Subcutaneous abdominal adipose tissue (tissue), 5 donors: Measurements from ENCODE around the gene ZNF280C.
A peak's percentile ranks its signal among the peaks of the same experiment; 100 is the strongest.

Experiments
- H3K27ac ChIP-seq: one replicate; pipeline ENCODE4 v1.7.0; 2013; ENCODE audit warnings: low read depth, mild to moderate bottlenecking, inconsistent platforms, low read length, moderate library complexity
- H3K27me3 ChIP-seq, 5 donors: one replicate each; pipeline ENCODE4 v1.7.0; 2013; ENCODE audit warnings: low read length in 5 of 5, inconsistent platforms in 1 of 5; ENCODE audit not compliant: control insufficient read depth in 5 of 5, insufficient read depth in 4 of 5
- H3K36me3 ChIP-seq, 5 donors: one replicate each; pipeline ENCODE4 v1.7.0; 2013; ENCODE audit warnings: low read length in 5 of 5; ENCODE audit not compliant: control insufficient read depth in 5 of 5, insufficient read depth in 5 of 5
- H3K4me1 ChIP-seq, 5 donors: one replicate each; pipeline ENCODE4 v1.7.0; 2013; ENCODE audit warnings: low read length in 5 of 5, mild to moderate bottlenecking in 3 of 5, moderate library complexity in 1 of 5; ENCODE audit not compliant: control insufficient read depth in 5 of 5, insufficient read depth in 5 of 5
- H3K4me3 ChIP-seq, 5 donors: one replicate each; pipeline ENCODE4 v1.7.0; 2013; ENCODE audit warnings: low read length in 5 of 5, low read depth in 1 of 5
- H3K9ac ChIP-seq, 5 donors: one replicate each; pipeline ENCODE4 v1.7.0; 2013; ENCODE audit warnings: low read length in 5 of 5, mild to moderate bottlenecking in 4 of 5, moderate library complexity in 3 of 5
- H3K9me3 ChIP-seq, 5 donors: one replicate each; pipeline ENCODE4 v1.7.0; 2013; ENCODE audit warnings: low read length in 5 of 5; ENCODE audit not compliant: control insufficient read depth in 5 of 5
- donor health status: healthy.
- donor health status: healthy.
- donor health status: healthy.
- donor health status: healthy.
- donor health status: healthy.

The ZNF280C gene

DNA sequence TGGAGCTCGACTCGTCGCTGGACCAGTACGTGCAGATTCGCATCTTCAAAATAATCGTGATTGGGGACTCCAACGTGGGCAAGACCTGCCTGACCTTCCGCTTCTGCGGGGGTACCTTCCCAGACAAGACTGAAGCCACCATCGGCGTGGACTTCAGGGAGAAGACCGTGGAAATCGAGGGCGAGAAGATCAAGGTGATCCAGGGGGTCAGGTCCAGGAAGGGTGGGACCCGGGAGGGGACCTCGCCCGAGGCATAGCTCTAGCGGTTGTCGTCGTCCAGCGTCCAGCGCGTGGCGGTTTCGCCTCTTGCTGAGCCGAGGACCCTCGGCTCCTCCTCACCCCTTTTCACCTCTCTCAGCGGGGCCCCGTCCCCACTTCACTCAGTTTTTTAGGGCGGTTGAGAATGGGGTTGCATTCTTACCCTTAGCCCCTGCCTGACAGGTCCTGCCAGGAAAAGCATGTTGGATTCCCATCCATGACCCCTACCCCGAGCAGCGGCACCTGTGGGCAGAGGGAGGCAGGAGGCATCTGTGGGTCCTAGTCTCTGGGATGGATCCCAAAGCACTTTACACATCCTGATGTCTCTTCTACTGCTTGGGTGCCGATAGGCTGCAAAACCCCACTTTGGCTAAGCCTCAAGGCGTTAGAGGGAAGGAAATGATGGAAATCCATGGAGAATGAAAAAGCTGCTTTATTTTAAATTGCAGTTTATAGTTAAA is 96.4 kb downstream of the ZNF280C start:
- no peaks in the 10 kb centered on the region for H3K9me3 ChIP-seq
- H3K9ac ChIP-seq = no peak overlapping the region
- H3K4me3 ChIP-seq = peak overlapping the region in 4 of 5 donors; percentile 48 to 70 (median 59)
- H3K27ac ChIP-seq = no peak overlapping the region
- peaks cover 2 to 28% (median 22%) of the 10 kb centered on the region in 5 donors for H3K4me1 ChIP-seq
- no peaks in the 10 kb centered on the region for H3K36me3 ChIP-seq
- peaks cover 6 to 19% (median 14%) of the 10 kb centered on the region in 5 donors for H3K27me3 ChIP-seq

DNA sequence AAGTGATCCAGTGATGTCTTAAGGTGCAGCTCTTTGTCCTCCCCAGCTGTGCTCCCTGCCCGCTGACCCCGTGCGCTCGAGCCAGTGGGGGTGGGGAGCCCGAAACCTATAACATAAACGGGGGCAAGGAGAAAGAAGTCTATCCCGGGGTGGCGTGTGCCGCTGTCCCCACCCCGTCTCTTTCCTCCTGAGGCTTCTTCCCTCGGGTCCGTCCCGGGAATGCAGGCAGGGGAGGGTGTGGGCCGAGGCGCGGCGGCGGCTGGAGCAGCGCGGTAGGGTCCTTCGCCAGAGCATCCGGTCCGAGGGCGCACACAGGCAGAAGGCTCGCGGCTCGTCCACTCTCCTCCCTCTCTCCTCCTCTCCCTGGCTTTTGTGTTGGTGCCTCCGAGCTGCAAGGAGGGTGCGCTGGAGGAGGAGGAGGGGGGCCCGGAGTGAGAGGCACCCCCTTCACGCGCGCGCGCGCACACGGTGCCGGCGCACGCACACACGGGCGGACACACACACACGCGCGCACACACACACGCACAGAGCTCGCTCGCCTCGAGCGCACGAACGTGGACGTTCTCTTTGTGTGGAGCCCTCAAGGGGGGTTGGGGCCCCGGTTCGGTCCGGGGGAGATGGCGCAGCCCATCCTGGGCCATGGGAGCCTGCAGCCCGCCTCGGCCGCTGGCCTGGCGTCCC is 97.1 kb downstream of the ZNF280C start, which contains the start of gene RAB33A:
Gene RAB33A (plus strand): TSS at position 517 of the 681 bp plus-strand sequence. CDS start 101 bp downstream, at position 618.
- H3K4me3 ChIP-seq = peak within 1 kb of the TSS in 4 of 5 donors; percentile 48 to 70 (median 59)
- H3K9ac ChIP-seq = no peak within 1 kb of the TSS
- H3K27ac ChIP-seq = no peak within 1 kb of the TSS
- H3K9me3 ChIP-seq = no peaks in the 10 kb centered on the region
- peaks cover 6 to 19% (median 14%) of the 10 kb centered on the region in 5 donors for H3K27me3 ChIP-seq
- no peaks in the 10 kb centered on the region for H3K36me3 ChIP-seq
- H3K4me1 ChIP-seq = peaks cover 2 to 31% (median 26%) of the 10 kb centered on the region in 5 donors

DNA sequence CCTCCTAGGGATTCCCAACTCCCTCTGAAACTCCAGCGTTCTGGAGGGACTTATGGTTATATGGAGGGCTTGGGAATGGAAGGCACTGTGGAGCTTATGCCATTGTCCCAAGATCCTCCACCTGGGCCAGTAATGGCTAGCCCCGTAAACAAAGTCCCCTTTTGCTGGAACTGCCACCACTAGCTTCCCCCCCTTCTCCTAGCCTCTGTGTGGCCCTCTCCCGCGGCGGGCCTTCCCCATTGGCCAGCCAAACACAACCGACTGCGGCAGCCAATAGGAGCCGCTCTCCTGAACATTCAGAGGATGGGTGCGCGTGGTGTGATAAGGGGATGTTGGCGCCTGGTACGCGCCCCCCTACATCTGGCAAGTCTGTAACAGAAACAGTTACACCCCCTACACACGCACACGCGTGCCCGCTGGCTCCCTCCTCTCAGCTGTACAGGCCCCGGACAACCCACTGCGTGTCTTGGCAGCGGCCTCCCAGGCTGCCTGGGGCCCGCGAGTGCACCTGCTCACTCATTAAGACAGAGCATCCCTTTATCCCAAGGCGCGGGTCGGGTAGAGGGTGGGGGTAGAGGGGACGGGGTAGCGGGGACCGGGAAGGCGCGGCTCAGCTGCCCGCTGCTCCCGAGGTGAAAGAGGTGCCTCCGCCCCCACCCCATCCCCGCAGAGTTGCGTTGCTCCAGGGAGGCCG is 97.8 kb downstream of the ZNF280C start:
- no peak overlapping the region for H3K9ac ChIP-seq

DNA sequence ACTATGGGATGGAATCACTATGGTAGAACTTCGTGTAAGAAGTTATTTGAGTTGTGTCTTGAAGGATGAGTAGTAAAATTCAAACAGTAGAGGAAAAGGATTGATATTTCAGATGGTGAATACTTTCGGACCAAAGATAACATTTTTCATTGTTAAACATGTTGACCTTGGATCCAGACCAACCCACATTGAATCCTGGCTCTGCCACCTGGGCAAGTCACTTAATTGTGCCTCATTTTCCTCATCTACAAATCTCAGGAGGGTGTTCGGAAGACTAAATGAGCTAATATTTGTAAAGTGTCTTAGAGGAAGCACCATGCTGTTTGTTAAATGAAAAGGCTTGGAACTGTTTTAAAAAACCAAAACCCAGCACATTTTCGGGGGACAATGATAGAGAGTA is 101.7 kb downstream of the ZNF280C start:
- H3K36me3 ChIP-seq = no peaks in the 10 kb centered on the region
- peaks cover 0 to 6% (median 0%) of the 10 kb centered on the region in 5 donors for H3K9me3 ChIP-seq
- H3K4me1 ChIP-seq = peaks cover 3 to 32% (median 29%) of the 10 kb centered on the region in 5 donors
- no peak overlapping the region for H3K9ac ChIP-seq
- H3K27me3 ChIP-seq = peaks cover 3 to 10% (median 8%) of the 10 kb centered on the region in 5 donors
- H3K27ac ChIP-seq = peak overlapping the region; percentile 84
- peak overlapping the region in 2 of 5 donors; percentile 67 to 78 for H3K4me3 ChIP-seq

More for the DNA sequence above, 97.8 kb downstream of the ZNF280C start:
- Histone ChIP-seq H3K4me3 (peak overlapping the region in 4 of 5 donors; percentile 48 to 70 (median 59)), H3K27ac (no peak overlapping the region), H3K4me1 (peaks cover 2 to 33% (median 29%) of the 10 kb centered on the region in 5 donors), H3K36me3 (no peaks in the 10 kb centered on the region), H3K27me3 (peaks cover 6 to 15% (median 14%) of the 10 kb centered on the region in 5 donors), H3K9me3 (no peaks in the 10 kb centered on the region)

DNA sequence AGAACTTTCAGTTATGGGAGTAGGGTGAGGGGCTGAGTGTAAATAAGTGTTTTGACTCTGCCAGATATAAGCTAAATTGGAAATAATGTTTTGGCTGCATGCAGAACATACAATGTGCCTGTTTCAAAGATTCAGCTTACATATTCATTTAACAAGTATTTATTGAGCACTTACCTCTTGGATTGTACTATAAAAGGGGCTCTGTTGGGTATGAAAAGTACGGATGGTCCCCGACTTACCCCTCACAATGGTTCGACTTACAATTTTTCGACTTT is 102.3 kb downstream of the ZNF280C start:
- H3K27ac ChIP-seq = peak overlapping the region; percentile 84
- H3K9me3 ChIP-seq = peaks cover 0 to 6% (median 0%) of the 10 kb centered on the region in 5 donors
- H3K9ac ChIP-seq = peak overlapping the region in 4 of 5 donors; percentile 55 to 64 (median 60)
- peaks cover 3 to 29% (median 23%) of the 10 kb centered on the region in 5 donors for H3K4me1 ChIP-seq
- H3K27me3 ChIP-seq = peaks cover 0 to 8% (median 3%) of the 10 kb centered on the region in 5 donors
- no peaks in the 10 kb centered on the region for H3K36me3 ChIP-seq
- peak overlapping the region; percentile 48 to 78 (median 67) for H3K4me3 ChIP-seq

DNA sequence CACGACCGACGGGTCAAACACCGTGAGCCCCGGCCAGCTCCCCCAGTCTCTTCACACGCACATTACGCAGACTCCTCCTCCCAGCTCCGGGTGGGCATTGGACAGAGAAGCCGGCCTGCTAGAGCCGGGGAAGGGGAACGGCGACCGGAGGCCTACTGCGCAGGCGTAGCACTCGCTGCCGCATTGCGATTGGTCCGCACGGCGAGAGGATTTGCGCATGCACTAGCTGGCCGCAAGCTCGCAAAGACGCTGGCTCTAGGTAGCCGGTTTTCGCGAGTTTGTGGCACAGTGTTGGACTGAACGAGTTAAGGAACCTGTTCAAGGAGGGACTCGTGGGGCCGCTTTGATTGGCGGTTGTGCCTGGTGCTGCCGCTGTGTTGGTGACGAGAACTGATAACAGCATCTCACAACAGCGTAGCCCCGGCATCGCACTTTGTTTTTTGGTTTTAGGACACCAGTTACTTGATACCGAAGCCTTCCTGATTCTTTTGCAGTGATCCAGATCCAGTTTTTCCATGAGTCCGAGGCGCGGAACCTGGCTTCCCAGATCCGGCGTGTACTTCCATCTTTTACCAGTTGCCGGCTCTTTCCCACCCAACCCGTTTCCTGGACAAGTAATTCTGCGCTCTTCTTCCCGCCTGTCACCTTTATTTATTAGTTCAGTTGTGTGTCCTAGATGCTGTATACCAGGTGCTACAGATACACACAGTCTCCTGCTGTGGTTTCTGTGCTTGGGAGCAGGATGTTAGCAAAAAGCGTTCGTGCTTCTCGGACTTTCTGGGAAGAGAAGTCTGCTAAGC is 102.8 kb downstream of the ZNF280C start, which contains the start of gene AIFM1:
Gene AIFM1 (minus strand): TSS at position 139 of the 800 bp plus-strand sequence. CDS start 185 bp downstream, outside the sequence.
- peaks cover 0 to 6% (median 0%) of the 10 kb centered on the region in 5 donors for H3K9me3 ChIP-seq
- peak within 1 kb of the TSS; percentile 68 to 84 (median 76) for H3K9ac ChIP-seq
- H3K27me3 ChIP-seq = peaks cover 0 to 8% (median 3%) of the 10 kb centered on the region in 5 donors

DNA sequence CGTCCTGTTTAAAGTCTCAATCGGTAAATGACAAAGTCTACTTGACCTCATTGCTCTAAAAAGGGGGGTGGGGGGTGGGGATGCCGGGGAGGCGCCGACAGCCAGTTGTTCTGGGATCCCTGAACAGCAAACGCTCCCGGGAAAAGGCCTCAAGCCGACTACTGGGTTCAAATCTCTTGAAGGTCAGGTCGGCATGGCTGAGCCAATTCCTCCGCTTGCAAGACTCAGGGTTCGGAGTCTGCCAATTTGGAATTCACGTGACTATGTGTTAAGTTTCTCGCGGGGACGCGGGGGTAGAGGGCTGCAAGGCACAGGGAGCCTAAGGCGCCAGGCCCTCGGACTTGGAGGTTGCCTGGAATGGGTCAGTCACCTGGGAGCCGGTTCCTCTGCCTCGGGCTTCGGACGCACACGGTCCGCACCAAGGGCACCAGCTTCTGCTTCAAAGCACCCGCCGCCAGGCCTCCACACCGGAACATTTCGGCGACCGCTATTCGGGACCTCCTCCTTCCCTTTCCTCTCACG is 103.5 kb downstream of the ZNF280C start:
- H3K9me3 ChIP-seq = peaks cover 0 to 6% (median 0%) of the 10 kb centered on the region in 5 donors
- peak overlapping the region; percentile 84 for H3K27ac ChIP-seq
- H3K36me3 ChIP-seq = no peaks in the 10 kb centered on the region
- H3K27me3 ChIP-seq = peaks cover 0 to 3% (median 0%) of the 10 kb centered on the region in 5 donors
- H3K4me3 ChIP-seq = peak overlapping the region; percentile 66 to 78 (median 67)
- H3K4me1 ChIP-seq = peaks cover 3 to 23% (median 16%) of the 10 kb centered on the region in 5 donors
- peak overlapping the region; percentile 68 to 84 (median 76) for H3K9ac ChIP-seq

More for the DNA sequence above, 102.8 kb downstream of the ZNF280C start, which contains the start of gene AIFM1:
- H3K36me3 ChIP-seq = no peaks in the 10 kb centered on the region
- peaks cover 3 to 25% (median 18%) of the 10 kb centered on the region in 5 donors for H3K4me1 ChIP-seq
- H3K27ac ChIP-seq = peak within 1 kb of the TSS; percentile 84
- H3K4me3 ChIP-seq = peak within 1 kb of the TSS; percentile 66 to 78 (median 67)

DNA sequence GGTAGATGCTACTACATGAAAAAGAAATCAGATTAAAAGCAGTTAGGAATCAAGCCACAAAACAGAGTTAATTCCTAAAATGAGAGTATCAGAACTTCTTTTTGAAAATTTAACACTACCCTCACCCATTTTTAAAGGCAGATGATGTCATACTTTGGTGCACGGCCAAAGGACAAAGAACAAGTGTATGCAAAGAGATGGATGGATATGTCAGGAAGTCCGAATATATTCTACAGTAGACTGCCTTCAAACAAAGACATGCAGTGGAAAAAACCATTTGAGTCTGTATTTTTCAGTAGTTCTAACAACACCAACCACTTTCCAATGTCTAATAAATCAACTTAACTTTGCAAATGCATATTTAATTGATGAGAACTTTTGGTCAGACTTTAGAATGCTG is 105.3 kb downstream of the ZNF280C start:
- H3K4me1 ChIP-seq = peaks cover 3 to 23% (median 16%) of the 10 kb centered on the region in 5 donors
- H3K9ac ChIP-seq = no peak overlapping the region
- no peak overlapping the region for H3K4me3 ChIP-seq
- no peak overlapping the region for H3K27ac ChIP-seq
- peaks cover 0 to 6% (median 0%) of the 10 kb centered on the region in 5 donors for H3K9me3 ChIP-seq
- H3K27me3 ChIP-seq = no peaks in the 10 kb centered on the region
- H3K36me3 ChIP-seq = no peaks in the 10 kb centered on the region
